HCT116 (cell line): ENCODE results near the gene PKIB. TPM values are rescaled to one million over a fixed set of nuclear protein-coding genes. Genes with fewer than 3 reads are reported as not detected.

ENCODE experiments used
- ATAC-seq: fragments of 200-7000 bp; cut with Tn5 transposase; 2 replicates; pipeline ENCODE4 v1.9.1; 2020; ENCODE audit warnings: mild to moderate bottlenecking, moderate library complexity
- BruUV-seq: library from RNA; stranded (reverse); fragments of 400-500 nt; replicated peaks from 2 replicates; lab custom pipeline; 2021; lab: Mats Ljungman, UMichigan
- CTCF ChIA-PET: fragments of 300-600 bp; sonication (Branson Sonifier 250); formaldehyde crosslinking; loops from one replicate; lab custom pipeline; 2021; ENCODE audit warnings: antibody characterized with exemption; lab: Charles Lee
- POLR2A ChIA-PET: fragments of 300-600, 350-600 bp; sonication (Branson Sonifier 250); formaldehyde crosslinking; loops from one replicate; lab custom pipeline; 2021; ENCODE audit warnings: antibody characterized with exemption; lab: Charles Lee
- RAD21 ChIA-PET, 2 experiments: fragments of 300-600 bp; sonication (Branson Sonifier 250); formaldehyde crosslinking; loops; one replicate each; lab custom pipeline; 2023; ENCODE audit warnings: low total read pairs in 2 of 2; ENCODE audit not compliant: uncharacterized antibody in 2 of 2, unreplicated experiment in 2 of 2, low non-redundant PET in 1 of 2; lab: Charles Lee
- DNase-seq: peaks from one replicate; pipeline ENCODE4 v3.0.0-alpha.2; 2010; ENCODE audit warnings: low read depth, low spot score
- H2AFZ ChIP-seq: fragments of 200-600 bp; shearing (Covaris generic), sonication (generic); 2 replicates; pipeline ENCODE4 v1.6.1; 2017; ENCODE audit warnings: low read depth, mixed run types, mixed read lengths, antibody characterized with exemption, low read length; ENCODE audit not compliant: poor library complexity, severe bottlenecking
- H3K27ac ChIP-seq: 2 replicates; pipeline ENCODE4 v1.5.1; 2012; ENCODE audit warnings: low read depth, low read length
- H3K27me3 ChIP-seq: fragments of 200-600 bp; sonication (generic); 2 replicates; pipeline ENCODE4 v1.6.1; 2016; ENCODE audit warnings: mixed run types, low read length, mixed read lengths; ENCODE audit not compliant: insufficient read depth
- H3K36me3 ChIP-seq, 2 experiments: fragments of 200-500 bp in 1 of 2; fragments of 200-600 bp in 1 of 2; sonication (Bioruptor generic) in 1 of 2; sonication (generic) in 1 of 2; 2 replicates each; pipeline versions ENCODE4 v1.5.1 to v1.6.1; 2014 to 2016; ENCODE audit warnings: low read length in 2 of 2, inconsistent platforms in 1 of 2, mixed read lengths in 1 of 2, mixed run types in 1 of 2; ENCODE audit not compliant: insufficient read depth in 2 of 2, control insufficient read depth in 1 of 2
- H3K4me1 ChIP-seq, 2 experiments: fragments of 200-600 bp in 1 of 2; sonication (generic) in 1 of 2; 2 replicates each; pipeline versions ENCODE4 v1.5.1 to v1.6.1; 2012 to 2017; ENCODE audit warnings: low read length in 2 of 2, inconsistent platforms in 1 of 2, mild to moderate bottlenecking in 1 of 2, mixed read lengths in 1 of 2, mixed run types in 1 of 2, moderate library complexity in 1 of 2; ENCODE audit not compliant: insufficient read depth in 2 of 2, control insufficient read depth in 1 of 2
- H3K4me2 ChIP-seq: fragments of 200-600 bp; sonication (generic); 2 replicates; pipeline ENCODE4 v1.6.1; 2017; ENCODE audit warnings: mixed run types, low read length, mixed read lengths
- H3K4me3 ChIP-seq, 2 experiments: fragments of 200-600 bp in 1 of 2; sonication (generic) in 1 of 2; replicated peaks in 1 of 2; 2 replicates each; pipeline ENCODE4 v1.5.1; 2011 to 2016; ENCODE audit warnings: low read length in 2 of 2, control low read depth in 1 of 2, low read depth in 1 of 2, mild to moderate bottlenecking in 1 of 2, mixed read lengths in 1 of 2, mixed run types in 1 of 2
- H3K79me2 ChIP-seq: fragments of 200-600 bp; sonication (generic); 2 replicates; pipeline ENCODE4 v1.6.1; 2017; ENCODE audit warnings: mild to moderate bottlenecking, mixed run types, low read length, moderate library complexity, mixed read lengths; ENCODE audit not compliant: insufficient read depth
- H3K9ac ChIP-seq: fragments of 200-600 bp; sonication (generic); 2 replicates; pipeline ENCODE4 v1.6.1; 2016; ENCODE audit warnings: low read length, mixed read lengths
- H3K9me2 ChIP-seq: fragments of 200-600 bp; sonication (generic), shearing (Covaris generic); 2 replicates; pipeline ENCODE4 v1.6.1; 2017; ENCODE audit warnings: mixed run types, mild to moderate bottlenecking, moderate library complexity; ENCODE audit not compliant: insufficient read depth
- H3K9me3 ChIP-seq, 2 experiments: fragments of 200-500 bp in 1 of 2; fragments of 200-600 bp in 1 of 2; sonication (Bioruptor generic) in 1 of 2; sonication (generic) in 1 of 2; 2 replicates each; pipeline ENCODE4 v1.6.1; 2014 to 2017; ENCODE audit warnings: low read length in 2 of 2, mixed read lengths in 2 of 2, inconsistent platforms in 1 of 2, low read depth in 1 of 2, mild to moderate bottlenecking in 1 of 2, mixed run types in 1 of 2, moderate library complexity in 1 of 2; ENCODE audit not compliant: control insufficient read depth in 1 of 2, insufficient read depth in 1 of 2
- H4K20me1 ChIP-seq: fragments of 200-600 bp; sonication (generic), shearing (Covaris generic); 2 replicates; pipeline ENCODE4 v1.6.1; 2017; ENCODE audit warnings: mixed run types, mild to moderate bottlenecking, moderate library complexity; ENCODE audit not compliant: insufficient read depth
- CEBPB ChIP-seq: IDR thresholded peaks from 2 replicates; pipeline ENCODE4 v1.6.1; 2012; ENCODE audit warnings: low read depth
- EGR1 ChIP-seq: IDR thresholded peaks from 2 replicates; pipeline ENCODE4 v1.6.1; 2012; ENCODE audit warnings: low read depth
- ELF1 ChIP-seq: IDR thresholded peaks from 2 replicates; pipeline ENCODE4 v1.6.1; 2012; ENCODE audit warnings: low read depth, borderline replicate concordance
- EZH2 ChIP-seq: fragments of 200-600 bp; sonication (generic); IDR thresholded peaks from 2 replicates; pipeline ENCODE4 v1.6.1; 2017; ENCODE audit warnings: antibody characterized with exemption, mixed run types
- FOSL1 ChIP-seq: IDR thresholded peaks from 2 replicates; pipeline ENCODE4 v1.6.1; 2012; ENCODE audit warnings: low read depth
- POLR2A ChIP-seq: IDR thresholded peaks from 2 replicates; pipeline ENCODE4 v1.7.0; 2011; ENCODE audit warnings: borderline replicate concordance; ENCODE audit not compliant: insufficient read depth, insufficient read length; ENCODE audit errors: extremely low read depth
- POLR2AphosphoS5 ChIP-seq: IDR thresholded peaks from 2 replicates; pipeline ENCODE4 v1.6.1; 2011; ENCODE audit warnings: mild to moderate bottlenecking, low read depth, low read length, moderate library complexity
- RAD21 ChIP-seq: IDR thresholded peaks from 2 replicates; pipeline ENCODE4 v1.6.1; 2012; ENCODE audit warnings: low read depth, mild to moderate bottlenecking
- SIN3A ChIP-seq: IDR thresholded peaks from 2 replicates; pipeline ENCODE4 v1.6.1; 2012; ENCODE audit warnings: low read depth
- SP1 ChIP-seq: IDR thresholded peaks from 2 replicates; pipeline ENCODE4 v1.6.1; 2012; ENCODE audit warnings: low read depth
- SRF ChIP-seq: IDR thresholded peaks from 2 replicates; pipeline ENCODE4 v1.6.1; 2012; ENCODE audit warnings: low read depth
- TCF7L2 ChIP-seq: IDR thresholded peaks from 2 replicates; pipeline ENCODE4 v1.7.0; 2011; ENCODE audit warnings: borderline replicate concordance, inconsistent platforms; ENCODE audit not compliant: insufficient read depth, insufficient read length; ENCODE audit errors: extremely low read depth
- ZNF274 ChIP-seq: fragments of 200-500 bp; sonication (Bioruptor generic); IDR thresholded peaks from 2 replicates; pipeline ENCODE4 v1.6.1; 2014; ENCODE audit warnings: mild to moderate bottlenecking, low read depth, low read length, inconsistent platforms
- intact Hi-C: fragments of 100-400 bp; cut with micrococcal nuclease; formaldehyde crosslinking; loops from 2 replicates; pipeline ENCODE4 v1.10.0; 2022
- total RNA-seq: library from RNA; stranded (reverse); gene quantifications from one replicate; pipeline ENCODE4 v1.2.1, GENCODE V29; 2021; ENCODE audit not compliant: unreplicated experiment
- TF ChIP-seq, protein P1 (sequence below): IDR thresholded peaks from 2 replicates; pipeline ENCODE4 v1.6.1; 2012
- TF ChIP-seq, protein P2 (sequence below), 3 experiments: fragments of 200-600 bp in 1 of 3; sonication (generic) in 1 of 3; IDR thresholded peaks in 2 of 3; conservative IDR thresholded peaks in 1 of 3; 2 replicates each; pipeline ENCODE4 v1.5.1; 2012 to 2017; ENCODE audit warnings: low read depth in 2 of 3, low read length in 2 of 3, antibody characterized with exemption in 1 of 3, borderline replicate concordance in 1 of 3, control low read depth in 1 of 3, mild to moderate bottlenecking in 1 of 3, mixed read lengths in 1 of 3, mixed run types in 1 of 3, moderate library complexity in 1 of 3; ENCODE audit not compliant: insufficient read depth in 1 of 3
- TF ChIP-seq, protein P3 (sequence below): IDR thresholded peaks from 2 replicates; pipeline ENCODE4 v1.6.1; 2012; ENCODE audit warnings: low read depth
- TF ChIP-seq, protein P4 (sequence below): IDR thresholded peaks from 2 replicates; pipeline ENCODE4 v1.6.1; 2012

Gene PKIB
- total RNA-seq, 1 experiment from 2014 or later = 24.0 TPM

DNA sequence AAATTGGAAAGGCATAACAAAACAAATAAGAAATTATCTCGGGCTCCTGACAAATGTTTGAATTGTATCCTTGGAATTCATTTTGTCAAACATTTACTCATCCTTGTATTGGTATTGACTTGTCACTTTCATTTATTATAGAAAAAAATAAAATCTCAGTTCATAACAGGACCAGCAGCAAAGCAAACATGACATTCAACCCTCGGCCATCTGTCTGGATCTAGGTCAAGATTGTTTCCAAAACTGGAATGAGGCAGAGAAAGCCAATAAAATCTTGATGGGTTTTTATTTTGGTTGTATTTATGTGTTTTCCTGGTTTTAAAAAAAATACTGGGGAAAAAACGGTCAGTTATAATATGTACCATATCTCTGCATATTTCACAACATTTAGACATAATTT, 126.4 kb downstream of the PKIB start:
- H3K9me2 ChIP-seq = no peaks in the 10 kb centered on the region
- intact Hi-C loops = no loop called here
- TF ChIP-seq, protein P1, sequence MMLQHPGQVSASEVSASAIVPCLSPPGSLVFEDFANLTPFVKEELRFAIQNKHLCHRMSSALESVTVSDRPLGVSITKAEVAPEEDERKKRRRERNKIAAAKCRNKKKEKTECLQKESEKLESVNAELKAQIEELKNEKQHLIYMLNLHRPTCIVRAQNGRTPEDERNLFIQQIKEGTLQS = no peak
- TF ChIP-seq, all 23 proteins: peak for 0
- POLR2A ChIA-PET = no interaction called here
- RAD21 ChIA-PET = no interaction called here
- no peak overlapping the region for H3K27ac ChIP-seq
- BruUV-seq = no TSS peak
- H3K4me3 ChIP-seq = no peak overlapping the region
- H3K9ac ChIP-seq = no peak overlapping the region
- H3K4me1 ChIP-seq = no peaks in the 10 kb centered on the region
- ATAC-seq = no peak
- H3K79me2 ChIP-seq = no peaks in the 10 kb centered on the region
- peak overlapping the region; percentile 32 for H2AFZ ChIP-seq
- H4K20me1 ChIP-seq = no peaks in the 10 kb centered on the region
- no peaks in the 10 kb centered on the region for H3K27me3 ChIP-seq
- H3K4me2 ChIP-seq = no peak overlapping the region
- no peaks in the 10 kb centered on the region for H3K36me3 ChIP-seq
- no peak for DNase-seq
- H3K9me3 ChIP-seq = no peaks in the 10 kb centered on the region
- CTCF ChIA-PET = no interaction called here

DNA sequence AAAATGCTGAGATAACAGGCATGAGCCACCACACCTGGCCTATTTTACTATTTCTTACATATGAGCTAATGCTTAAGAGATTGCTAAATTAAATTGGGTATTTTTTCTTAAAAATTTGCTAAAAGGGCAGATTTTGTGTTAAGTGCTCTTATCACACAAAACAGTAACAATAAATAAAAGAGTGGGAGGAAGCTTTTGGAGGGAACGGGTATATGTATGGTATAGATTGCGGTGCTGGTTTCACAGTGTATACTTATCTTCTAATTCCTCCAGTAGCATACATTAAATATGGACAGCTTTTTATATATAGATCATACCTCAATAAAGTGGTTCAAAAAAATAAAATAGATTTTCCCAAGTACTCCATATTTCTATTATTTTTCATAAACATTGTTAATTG, 129.9 kb downstream of the PKIB start:
- H3K4me1 ChIP-seq = no peaks in the 10 kb centered on the region
- no peaks in the 10 kb centered on the region for H4K20me1 ChIP-seq
- ChIA-PET RAD21 (no interaction called here), CTCF (interaction anchor here (2.3 kb wide), 1 partner anchor 99 kb away, joined by 11 read pairs; no protein-coding TSS in a partner anchor), POLR2A (no interaction called here)
- no peak overlapping the region for H3K4me3 ChIP-seq
- intact Hi-C loops = no loop called here
- no peaks in the 10 kb centered on the region for H3K36me3 ChIP-seq
- H3K27me3 ChIP-seq = no peaks in the 10 kb centered on the region
- H3K79me2 ChIP-seq = no peaks in the 10 kb centered on the region
- no TSS peak for BruUV-seq
- H3K27ac ChIP-seq = no peak overlapping the region
- no peaks in the 10 kb centered on the region for H3K9me2 ChIP-seq
- no peaks in the 10 kb centered on the region for H3K9me3 ChIP-seq
- no peak overlapping the region for H3K4me2 ChIP-seq
- ATAC-seq (no peak), DNase-seq (no peak)
- no peak overlapping the region for H2AFZ ChIP-seq
- H3K9ac ChIP-seq = no peak overlapping the region
- TF ChIP-seq ZNF274 (no peak), EGR1 (no peak), RAD21 (no peak), CEBPB (no peak), SP1 (no peak), TCF7L2 (no peak), POLR2A (no peak), ELF1 (no peak), SIN3A (no peak), EZH2 (no peak), SRF (no peak), POLR2AphosphoS5 (no peak), FOSL1 (no peak)
- TF ChIP-seq, protein P2, sequence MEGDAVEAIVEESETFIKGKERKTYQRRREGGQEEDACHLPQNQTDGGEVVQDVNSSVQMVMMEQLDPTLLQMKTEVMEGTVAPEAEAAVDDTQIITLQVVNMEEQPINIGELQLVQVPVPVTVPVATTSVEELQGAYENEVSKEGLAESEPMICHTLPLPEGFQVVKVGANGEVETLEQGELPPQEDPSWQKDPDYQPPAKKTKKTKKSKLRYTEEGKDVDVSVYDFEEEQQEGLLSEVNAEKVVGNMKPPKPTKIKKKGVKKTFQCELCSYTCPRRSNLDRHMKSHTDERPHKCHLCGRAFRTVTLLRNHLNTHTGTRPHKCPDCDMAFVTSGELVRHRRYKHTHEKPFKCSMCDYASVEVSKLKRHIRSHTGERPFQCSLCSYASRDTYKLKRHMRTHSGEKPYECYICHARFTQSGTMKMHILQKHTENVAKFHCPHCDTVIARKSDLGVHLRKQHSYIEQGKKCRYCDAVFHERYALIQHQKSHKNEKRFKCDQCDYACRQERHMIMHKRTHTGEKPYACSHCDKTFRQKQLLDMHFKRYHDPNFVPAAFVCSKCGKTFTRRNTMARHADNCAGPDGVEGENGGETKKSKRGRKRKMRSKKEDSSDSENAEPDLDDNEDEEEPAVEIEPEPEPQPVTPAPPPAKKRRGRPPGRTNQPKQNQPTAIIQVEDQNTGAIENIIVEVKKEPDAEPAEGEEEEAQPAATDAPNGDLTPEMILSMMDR (IDR thresholded peaks at IDR 0.05 in 2 of 3, conservative IDR thresholded peaks at IDR 0.05 in 1 of 3; ENCODE audit: borderline replicate concordance in 1 of 3, insufficient read depth in 1 of 3, low read depth in 2 of 3, low read length in 2 of 3) = no peak
- TF ChIP-seq, protein P3, sequence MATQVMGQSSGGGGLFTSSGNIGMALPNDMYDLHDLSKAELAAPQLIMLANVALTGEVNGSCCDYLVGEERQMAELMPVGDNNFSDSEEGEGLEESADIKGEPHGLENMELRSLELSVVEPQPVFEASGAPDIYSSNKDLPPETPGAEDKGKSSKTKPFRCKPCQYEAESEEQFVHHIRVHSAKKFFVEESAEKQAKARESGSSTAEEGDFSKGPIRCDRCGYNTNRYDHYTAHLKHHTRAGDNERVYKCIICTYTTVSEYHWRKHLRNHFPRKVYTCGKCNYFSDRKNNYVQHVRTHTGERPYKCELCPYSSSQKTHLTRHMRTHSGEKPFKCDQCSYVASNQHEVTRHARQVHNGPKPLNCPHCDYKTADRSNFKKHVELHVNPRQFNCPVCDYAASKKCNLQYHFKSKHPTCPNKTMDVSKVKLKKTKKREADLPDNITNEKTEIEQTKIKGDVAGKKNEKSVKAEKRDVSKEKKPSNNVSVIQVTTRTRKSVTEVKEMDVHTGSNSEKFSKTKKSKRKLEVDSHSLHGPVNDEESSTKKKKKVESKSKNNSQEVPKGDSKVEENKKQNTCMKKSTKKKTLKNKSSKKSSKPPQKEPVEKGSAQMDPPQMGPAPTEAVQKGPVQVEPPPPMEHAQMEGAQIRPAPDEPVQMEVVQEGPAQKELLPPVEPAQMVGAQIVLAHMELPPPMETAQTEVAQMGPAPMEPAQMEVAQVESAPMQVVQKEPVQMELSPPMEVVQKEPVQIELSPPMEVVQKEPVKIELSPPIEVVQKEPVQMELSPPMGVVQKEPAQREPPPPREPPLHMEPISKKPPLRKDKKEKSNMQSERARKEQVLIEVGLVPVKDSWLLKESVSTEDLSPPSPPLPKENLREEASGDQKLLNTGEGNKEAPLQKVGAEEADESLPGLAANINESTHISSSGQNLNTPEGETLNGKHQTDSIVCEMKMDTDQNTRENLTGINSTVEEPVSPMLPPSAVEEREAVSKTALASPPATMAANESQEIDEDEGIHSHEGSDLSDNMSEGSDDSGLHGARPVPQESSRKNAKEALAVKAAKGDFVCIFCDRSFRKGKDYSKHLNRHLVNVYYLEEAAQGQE = no peak
- TF ChIP-seq, protein P4, sequence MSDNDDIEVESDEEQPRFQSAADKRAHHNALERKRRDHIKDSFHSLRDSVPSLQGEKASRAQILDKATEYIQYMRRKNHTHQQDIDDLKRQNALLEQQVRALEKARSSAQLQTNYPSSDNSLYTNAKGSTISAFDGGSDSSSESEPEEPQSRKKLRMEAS = no peak
